LNCAP (cell line): Measurements from ENCODE around the gene IL17D.

Experiments
- TF ChIP-seq, protein P1 (sequence below): fragments of 450-650 bp; IDR thresholded peaks from 2 replicates; pipeline ENCODE4 v1.5.1; 2017; ENCODE audit warnings: mild to moderate bottlenecking

The IL17D gene

DNA sequence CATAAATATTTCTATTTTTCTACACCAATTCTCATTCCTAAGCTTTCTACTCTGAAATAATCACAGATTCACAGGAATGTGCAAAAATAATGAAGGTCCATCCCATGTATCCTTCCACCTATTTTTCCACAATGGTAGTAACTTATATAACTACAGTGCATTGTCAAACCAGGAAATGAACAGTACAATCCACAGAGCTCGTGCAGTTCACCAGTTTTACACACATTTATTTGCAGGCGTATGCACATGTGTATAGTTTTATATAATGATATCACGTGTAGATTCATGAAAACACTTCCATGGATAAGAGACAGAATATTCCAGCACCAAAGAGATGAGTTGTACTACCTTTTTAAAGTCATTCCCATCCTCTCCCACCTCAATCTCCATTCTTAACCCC, 57.4 kb downstream of the IL17D start:
- TF ChIP-seq, protein P1, sequence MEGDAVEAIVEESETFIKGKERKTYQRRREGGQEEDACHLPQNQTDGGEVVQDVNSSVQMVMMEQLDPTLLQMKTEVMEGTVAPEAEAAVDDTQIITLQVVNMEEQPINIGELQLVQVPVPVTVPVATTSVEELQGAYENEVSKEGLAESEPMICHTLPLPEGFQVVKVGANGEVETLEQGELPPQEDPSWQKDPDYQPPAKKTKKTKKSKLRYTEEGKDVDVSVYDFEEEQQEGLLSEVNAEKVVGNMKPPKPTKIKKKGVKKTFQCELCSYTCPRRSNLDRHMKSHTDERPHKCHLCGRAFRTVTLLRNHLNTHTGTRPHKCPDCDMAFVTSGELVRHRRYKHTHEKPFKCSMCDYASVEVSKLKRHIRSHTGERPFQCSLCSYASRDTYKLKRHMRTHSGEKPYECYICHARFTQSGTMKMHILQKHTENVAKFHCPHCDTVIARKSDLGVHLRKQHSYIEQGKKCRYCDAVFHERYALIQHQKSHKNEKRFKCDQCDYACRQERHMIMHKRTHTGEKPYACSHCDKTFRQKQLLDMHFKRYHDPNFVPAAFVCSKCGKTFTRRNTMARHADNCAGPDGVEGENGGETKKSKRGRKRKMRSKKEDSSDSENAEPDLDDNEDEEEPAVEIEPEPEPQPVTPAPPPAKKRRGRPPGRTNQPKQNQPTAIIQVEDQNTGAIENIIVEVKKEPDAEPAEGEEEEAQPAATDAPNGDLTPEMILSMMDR, result no peak

DNA sequence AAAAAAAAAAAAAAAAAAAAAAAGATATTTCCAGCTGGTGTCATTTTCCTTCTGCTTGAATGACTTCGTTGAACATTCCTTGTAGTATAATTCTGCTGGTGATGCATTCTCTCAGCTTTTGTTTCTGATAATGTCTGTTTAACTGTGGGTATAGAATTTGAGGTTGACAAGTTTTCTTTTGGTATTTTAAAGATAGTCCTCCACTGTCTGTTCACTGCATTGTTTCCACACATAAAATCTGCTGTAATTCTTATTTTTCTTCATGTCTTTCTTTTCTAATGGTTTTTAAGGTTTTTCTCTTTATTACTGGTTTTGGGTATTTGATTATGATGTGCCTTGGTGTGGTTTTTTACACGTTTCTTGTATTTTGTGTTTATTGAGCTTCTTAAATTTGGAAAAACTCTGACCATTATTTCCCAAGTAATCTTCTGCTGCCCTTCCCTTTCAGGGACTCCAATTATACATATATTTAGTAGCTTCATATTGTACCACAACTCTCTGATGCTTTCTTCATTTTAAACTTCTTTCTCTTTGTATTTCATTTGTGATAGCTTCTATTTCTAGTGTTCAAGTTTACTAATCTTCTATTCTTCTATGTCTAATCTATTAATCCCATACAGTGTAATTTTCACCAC, 63.9 kb downstream of the IL17D start:
- TF ChIP-seq, protein P1, result no peak

- TF ChIP-seq, protein P1, result no peak
Measured at GRCh38 chr13:20769091-20769490, 65.6 kb downstream of the IL17D start.

DNA sequence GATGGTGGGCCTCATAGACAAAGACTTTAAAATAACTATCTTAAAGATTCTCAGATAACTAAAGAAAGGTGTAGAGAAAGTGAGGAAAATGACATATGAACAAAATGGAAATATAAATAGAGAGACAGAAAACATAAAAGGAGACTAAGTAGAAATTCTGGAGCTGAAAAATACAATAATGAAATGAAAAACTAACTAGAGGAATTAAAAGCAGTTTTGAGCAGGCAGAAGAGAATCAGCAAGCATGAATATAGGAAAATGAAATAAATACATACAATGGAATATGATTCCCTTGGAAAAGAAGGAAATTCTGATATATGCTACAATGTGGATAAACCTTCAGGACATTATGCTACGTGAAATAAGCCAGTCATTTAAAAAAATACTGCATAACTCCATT, 66.3 kb downstream of the IL17D start:
- TF ChIP-seq, protein P1, result no peak
